Measurements from ENCODE around the gene SNAP47.
"Not testable (repeated sequence)": the region's sequence is repeated elsewhere in the genome, so short reads cannot be mapped to it uniquely, and the experiment has no call there.

Gene SNAP47

DNA sequence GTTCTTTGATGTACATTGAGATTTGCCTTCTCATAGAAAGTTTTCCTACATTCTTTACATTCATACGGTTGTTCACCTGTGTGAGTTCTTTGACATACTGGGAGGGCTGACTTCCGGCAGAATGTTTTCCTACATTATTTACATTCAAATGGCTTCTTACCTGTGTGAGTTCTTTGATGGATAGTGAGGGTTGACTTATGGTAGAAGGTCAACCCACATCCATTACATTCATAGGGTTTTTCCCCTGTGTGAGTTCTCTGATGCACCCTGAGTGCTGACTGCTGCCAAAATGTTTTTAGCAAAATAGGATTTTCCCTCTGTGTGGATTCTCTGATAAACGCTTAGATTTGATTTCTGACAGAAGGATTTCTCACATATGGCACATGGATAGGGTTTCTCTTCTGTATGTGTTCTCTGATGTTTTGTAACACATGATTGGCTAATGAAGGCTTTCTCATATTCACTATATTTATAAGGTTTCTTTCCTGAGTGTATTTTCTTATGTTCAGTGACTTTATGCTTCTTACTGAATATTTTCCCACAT lies 37.8 kb upstream of the SNAP47 start:
- TF ChIP-seq BACH2 (CRISPR knock-in tag; IDR thresholded peaks at IDR 0.05; ENCODE audit: borderline replicate concordance) (no peak), SNAI2 (CRISPR knock-in tag; IDR thresholded peaks at IDR 0.05) (no peak), RARB (CRISPR knock-in tag; IDR thresholded peaks at IDR 0.05) (no peak), TOX (CRISPR knock-in tag; IDR thresholded peaks at IDR 0.05; ENCODE audit: borderline replicate concordance) (no peak), ZNF70 (CRISPR knock-in tag; IDR thresholded peaks at IDR 0.05) (no peak), ZFP30 (CRISPR knock-in tag; IDR thresholded peaks at IDR 0.05) (no peak), ZC3H10 (CRISPR knock-in tag; IDR thresholded peaks at IDR 0.05) (no peak), CSRNP3 (CRISPR knock-in tag; IDR thresholded peaks at IDR 0.05) (no peak), ZNF565 (CRISPR knock-in tag; conservative IDR thresholded peaks at IDR 0.05; ENCODE audit: low read depth) (no peak), GLIS3 (CRISPR knock-in tag; IDR thresholded peaks at IDR 0.05) (no peak), ZNF8 (CRISPR knock-in tag; IDR thresholded peaks at IDR 0.05) (no peak), TCF4 (CRISPR knock-in tag; IDR thresholded peaks at IDR 0.05; ENCODE audit: borderline replicate concordance) (no peak), ISL1 (CRISPR knock-in tag; IDR thresholded peaks at IDR 0.05) (no peak), OSR1 (CRISPR knock-in tag; IDR thresholded peaks at IDR 0.05) (no peak), ZFP3 (CRISPR knock-in tag; IDR thresholded peaks at IDR 0.05) (no peak), ESRRG (CRISPR knock-in tag; IDR thresholded peaks at IDR 0.05) (no peak)
- TF ChIP-seq, protein P1, sequence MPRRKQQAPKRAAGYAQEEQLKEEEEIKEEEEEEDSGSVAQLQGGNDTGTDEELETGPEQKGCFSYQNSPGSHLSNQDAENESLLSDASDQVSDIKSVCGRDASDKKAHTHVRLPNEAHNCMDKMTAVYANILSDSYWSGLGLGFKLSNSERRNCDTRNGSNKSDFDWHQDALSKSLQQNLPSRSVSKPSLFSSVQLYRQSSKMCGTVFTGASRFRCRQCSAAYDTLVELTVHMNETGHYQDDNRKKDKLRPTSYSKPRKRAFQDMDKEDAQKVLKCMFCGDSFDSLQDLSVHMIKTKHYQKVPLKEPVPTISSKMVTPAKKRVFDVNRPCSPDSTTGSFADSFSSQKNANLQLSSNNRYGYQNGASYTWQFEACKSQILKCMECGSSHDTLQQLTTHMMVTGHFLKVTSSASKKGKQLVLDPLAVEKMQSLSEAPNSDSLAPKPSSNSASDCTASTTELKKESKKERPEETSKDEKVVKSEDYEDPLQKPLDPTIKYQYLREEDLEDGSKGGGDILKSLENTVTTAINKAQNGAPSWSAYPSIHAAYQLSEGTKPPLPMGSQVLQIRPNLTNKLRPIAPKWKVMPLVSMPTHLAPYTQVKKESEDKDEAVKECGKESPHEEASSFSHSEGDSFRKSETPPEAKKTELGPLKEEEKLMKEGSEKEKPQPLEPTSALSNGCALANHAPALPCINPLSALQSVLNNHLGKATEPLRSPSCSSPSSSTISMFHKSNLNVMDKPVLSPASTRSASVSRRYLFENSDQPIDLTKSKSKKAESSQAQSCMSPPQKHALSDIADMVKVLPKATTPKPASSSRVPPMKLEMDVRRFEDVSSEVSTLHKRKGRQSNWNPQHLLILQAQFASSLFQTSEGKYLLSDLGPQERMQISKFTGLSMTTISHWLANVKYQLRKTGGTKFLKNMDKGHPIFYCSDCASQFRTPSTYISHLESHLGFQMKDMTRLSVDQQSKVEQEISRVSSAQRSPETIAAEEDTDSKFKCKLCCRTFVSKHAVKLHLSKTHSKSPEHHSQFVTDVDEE (CRISPR knock-in tag; IDR thresholded peaks at IDR 0.05) = no peak
- TF ChIP-seq, protein P2, sequence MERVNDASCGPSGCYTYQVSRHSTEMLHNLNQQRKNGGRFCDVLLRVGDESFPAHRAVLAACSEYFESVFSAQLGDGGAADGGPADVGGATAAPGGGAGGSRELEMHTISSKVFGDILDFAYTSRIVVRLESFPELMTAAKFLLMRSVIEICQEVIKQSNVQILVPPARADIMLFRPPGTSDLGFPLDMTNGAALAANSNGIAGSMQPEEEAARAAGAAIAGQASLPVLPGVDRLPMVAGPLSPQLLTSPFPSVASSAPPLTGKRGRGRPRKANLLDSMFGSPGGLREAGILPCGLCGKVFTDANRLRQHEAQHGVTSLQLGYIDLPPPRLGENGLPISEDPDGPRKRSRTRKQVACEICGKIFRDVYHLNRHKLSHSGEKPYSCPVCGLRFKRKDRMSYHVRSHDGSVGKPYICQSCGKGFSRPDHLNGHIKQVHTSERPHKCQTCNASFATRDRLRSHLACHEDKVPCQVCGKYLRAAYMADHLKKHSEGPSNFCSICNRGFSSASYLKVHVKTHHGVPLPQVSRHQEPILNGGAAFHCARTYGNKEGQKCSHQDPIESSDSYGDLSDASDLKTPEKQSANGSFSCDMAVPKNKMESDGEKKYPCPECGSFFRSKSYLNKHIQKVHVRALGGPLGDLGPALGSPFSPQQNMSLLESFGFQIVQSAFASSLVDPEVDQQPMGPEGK (CRISPR knock-in tag; IDR thresholded peaks at IDR 0.05; ENCODE audit: borderline replicate concordance) = no peak
- TF ChIP-seq, protein P3, sequence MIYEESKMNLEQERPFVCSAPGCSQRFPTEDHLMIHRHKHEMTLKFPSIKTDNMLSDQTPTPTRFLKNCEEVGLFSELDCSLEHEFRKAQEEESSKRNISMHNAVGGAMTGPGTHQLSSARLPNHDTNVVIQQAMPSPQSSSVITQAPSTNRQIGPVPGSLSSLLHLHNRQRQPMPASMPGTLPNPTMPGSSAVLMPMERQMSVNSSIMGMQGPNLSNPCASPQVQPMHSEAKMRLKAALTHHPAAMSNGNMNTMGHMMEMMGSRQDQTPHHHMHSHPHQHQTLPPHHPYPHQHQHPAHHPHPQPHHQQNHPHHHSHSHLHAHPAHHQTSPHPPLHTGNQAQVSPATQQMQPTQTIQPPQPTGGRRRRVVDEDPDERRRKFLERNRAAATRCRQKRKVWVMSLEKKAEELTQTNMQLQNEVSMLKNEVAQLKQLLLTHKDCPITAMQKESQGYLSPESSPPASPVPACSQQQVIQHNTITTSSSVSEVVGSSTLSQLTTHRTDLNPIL (CRISPR knock-in tag; IDR thresholded peaks at IDR 0.05; ENCODE audit: low read depth) = no peak
- TF ChIP-seq, protein P4, sequence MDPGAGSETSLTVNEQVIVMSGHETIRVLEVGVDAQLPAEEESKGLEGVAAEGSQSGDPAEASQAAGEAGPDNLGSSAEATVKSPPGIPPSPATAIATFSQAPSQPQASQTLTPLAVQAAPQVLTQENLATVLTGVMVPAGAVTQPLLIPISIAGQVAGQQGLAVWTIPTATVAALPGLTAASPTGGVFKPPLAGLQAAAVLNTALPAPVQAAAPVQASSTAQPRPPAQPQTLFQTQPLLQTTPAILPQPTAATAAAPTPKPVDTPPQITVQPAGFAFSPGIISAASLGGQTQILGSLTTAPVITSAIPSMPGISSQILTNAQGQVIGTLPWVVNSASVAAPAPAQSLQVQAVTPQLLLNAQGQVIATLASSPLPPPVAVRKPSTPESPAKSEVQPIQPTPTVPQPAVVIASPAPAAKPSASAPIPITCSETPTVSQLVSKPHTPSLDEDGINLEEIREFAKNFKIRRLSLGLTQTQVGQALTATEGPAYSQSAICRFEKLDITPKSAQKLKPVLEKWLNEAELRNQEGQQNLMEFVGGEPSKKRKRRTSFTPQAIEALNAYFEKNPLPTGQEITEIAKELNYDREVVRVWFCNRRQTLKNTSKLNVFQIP (CRISPR knock-in tag; IDR thresholded peaks at IDR 0.05; ENCODE audit: borderline replicate concordance, low read depth) = no peak
- no peak for ATAC-seq

GRCh38 chr1:227701631-227702030 lies 33.6 kb upstream of the SNAP47 start:
- ATAC-seq = not testable (repeated sequence)

DNA sequence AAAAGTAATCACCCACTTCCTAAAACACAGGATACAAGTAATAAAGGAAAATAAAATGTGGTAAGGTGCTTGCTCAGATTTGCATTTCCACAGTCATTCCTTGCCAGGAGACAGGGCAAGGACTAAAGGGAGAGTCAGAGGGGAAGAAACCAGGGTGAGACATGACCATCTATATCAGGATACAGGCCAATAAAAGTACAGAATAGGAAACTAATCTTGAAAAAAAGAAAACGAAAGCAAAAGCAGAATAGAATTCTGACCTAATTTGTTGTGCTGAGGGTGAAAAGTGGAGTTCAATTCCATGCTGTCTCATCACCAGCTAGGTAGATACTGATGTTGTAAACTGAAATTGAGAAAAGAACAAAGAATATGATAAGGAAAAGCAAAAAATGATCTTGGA lies 27.4 kb upstream of the SNAP47 start:
- TF ChIP-seq CSDC2 (CRISPR knock-in tag; IDR thresholded peaks at IDR 0.05) (no peak), PPARA (CRISPR knock-in tag; IDR thresholded peaks at IDR 0.05; ENCODE audit: borderline replicate concordance) (no peak), ZC3H10 (CRISPR knock-in tag; IDR thresholded peaks at IDR 0.05) (no peak), ZNF70 (CRISPR knock-in tag; IDR thresholded peaks at IDR 0.05) (no peak), SNAI2 (CRISPR knock-in tag; IDR thresholded peaks at IDR 0.05) (no peak), CSRNP3 (CRISPR knock-in tag; IDR thresholded peaks at IDR 0.05) (no peak), ZFP30 (CRISPR knock-in tag; IDR thresholded peaks at IDR 0.05) (no peak), GLIS3 (CRISPR knock-in tag; IDR thresholded peaks at IDR 0.05) (no peak), BACH2 (CRISPR knock-in tag; IDR thresholded peaks at IDR 0.05; ENCODE audit: borderline replicate concordance) (no peak), ESRRG (CRISPR knock-in tag; IDR thresholded peaks at IDR 0.05) (no peak), TOX (CRISPR knock-in tag; IDR thresholded peaks at IDR 0.05; ENCODE audit: borderline replicate concordance) (no peak), ARNTL (CRISPR knock-in tag; IDR thresholded peaks at IDR 0.05; ENCODE audit: borderline replicate concordance, low read depth) (no peak), TCF4 (CRISPR knock-in tag; IDR thresholded peaks at IDR 0.05; ENCODE audit: borderline replicate concordance) (no peak), ZNF565 (CRISPR knock-in tag; conservative IDR thresholded peaks at IDR 0.05; ENCODE audit: low read depth) (no peak), RARB (CRISPR knock-in tag; IDR thresholded peaks at IDR 0.05) (no peak), ZNF8 (CRISPR knock-in tag; IDR thresholded peaks at IDR 0.05) (no peak)
- TF ChIP-seq, protein P2 (CRISPR knock-in tag; IDR thresholded peaks at IDR 0.05; ENCODE audit: borderline replicate concordance) = no peak
- TF ChIP-seq, protein P3 (CRISPR knock-in tag; IDR thresholded peaks at IDR 0.05; ENCODE audit: low read depth) = no peak
- ATAC-seq = no peak

Data from SK-N-SH treated with all-trans-retinoic acid at 6 μM for 48 hours (cell line).